Measurements from ENCODE around the gene MIB1.

Gene MIB1

GRCh38 chr18:21894619-21895367 is 154.2 kb downstream of the MIB1 start:
- DNase-seq (ENCODE audit: low spot score), result no peak

DNA sequence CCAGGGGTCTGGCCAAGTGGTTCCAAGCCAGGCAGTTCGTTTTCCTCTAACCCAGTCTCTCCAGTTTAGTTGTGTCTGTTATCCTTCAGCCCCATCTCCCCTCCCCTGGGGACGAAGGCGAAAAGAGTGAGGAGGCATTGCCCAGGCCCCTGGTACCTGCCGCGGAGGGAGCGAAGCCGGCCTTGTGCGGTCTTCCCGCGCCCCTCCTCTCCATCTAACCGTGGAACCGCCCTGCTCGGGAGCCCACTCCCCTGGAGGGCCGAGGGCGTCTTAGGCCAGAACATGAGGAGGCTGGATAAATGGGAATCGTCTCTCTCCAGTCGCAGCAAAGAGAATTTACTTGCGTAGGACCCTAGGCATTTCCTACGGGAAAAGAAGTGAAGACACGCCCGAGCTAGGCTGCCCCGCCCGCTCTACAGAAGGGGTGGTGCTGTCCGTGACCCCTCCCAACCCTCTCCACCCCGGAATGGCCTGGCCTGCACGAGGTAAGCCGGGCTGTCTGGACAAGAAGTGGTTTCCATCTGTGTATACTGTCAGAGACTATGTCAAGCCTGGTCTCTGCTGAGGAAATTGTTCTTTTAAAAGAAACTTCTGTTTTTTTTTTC is 156.2 kb downstream of the MIB1 start:
- no peak for DNase-seq (ENCODE audit: low spot score)

DNA sequence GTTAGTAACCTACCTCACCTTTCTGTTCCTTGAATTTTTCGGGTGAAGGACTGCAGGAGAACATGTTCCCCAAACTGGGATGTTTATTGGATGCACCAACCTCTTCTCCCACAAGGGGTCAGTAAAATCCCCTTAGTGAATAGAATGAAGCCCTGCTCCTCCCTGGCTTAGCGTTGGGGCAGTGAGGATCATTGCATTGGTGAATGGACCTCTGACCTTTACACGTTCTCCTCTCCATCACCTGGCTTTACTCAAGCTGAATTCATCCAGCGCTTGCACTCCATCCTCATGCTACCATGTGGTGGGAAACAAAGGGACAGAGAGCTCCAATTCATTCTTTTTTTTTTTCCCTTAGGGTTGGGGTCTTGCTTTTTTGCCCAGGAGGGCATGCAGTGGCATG is 157.2 kb downstream of the MIB1 start:
- DNase-seq (ENCODE audit: low spot score), result peak; percentile 64

DNA sequence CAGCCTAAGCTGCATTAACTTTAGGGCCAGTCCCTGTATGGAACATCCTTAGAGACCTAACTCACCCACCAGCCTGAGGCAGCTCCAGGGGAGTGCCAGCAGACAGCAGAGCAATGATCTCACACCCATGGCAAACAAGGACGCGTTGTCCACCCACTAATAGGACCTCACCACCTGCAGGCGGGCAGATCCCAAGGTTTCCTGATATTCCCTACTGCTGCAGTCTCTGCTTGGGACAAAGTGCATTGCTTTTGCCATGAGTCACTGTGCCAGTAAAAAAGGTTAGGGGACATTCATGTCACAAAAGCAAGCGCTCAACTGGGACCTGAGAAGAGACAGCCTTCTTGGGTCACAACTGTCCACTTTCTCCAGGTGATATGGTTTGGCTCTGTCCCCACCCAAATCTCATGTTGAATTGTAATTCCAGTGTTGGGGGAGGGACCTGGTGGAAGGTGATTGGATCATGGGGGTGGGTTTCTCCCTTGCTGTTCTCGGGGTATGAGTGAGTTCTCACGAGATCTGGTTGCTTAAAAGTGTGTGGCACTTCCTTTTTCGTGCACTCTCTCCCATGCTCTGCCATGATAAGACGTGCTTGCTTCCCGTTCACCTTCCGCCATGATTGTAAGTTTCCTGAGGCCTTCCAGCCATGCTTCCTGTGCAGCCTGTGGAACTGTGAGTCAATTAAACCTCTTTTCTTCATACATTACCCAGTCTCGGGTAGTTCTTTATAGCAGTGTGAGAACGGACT is 160.2 kb downstream of the MIB1 start:
- no peak for DNase-seq (ENCODE audit: low spot score)

DNA sequence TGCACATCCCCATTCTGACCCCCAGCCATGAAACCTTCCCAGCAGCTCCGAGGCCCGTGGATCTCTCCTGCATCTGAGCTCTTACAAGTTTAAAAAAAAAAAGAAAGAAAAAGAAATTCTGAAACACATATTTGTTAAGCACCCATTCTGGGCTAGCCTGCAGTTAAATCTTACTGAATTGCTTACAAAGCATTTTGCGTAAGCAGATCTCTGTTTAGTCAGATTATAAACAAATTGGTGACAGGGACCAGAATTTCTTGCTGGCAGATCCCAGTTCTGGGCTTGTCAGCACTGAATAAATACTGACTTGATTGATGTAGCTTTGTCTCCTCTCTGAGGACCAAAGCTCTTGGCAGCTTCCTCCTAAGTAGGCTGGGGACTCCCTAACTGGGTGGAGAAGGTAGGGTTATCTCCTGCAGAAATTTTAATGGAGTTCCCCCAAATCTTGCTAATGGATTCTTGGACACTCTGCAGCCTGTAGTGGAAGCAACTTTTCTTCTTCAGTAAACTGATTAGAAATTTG is 160.9 kb downstream of the MIB1 start:
- DNase-seq (ENCODE audit: low spot score), result no peak

GRCh38 chr18:21903709-21904108 is 163.1 kb downstream of the MIB1 start:
- no peak for DNase-seq (ENCODE audit: low spot score)

DNA sequence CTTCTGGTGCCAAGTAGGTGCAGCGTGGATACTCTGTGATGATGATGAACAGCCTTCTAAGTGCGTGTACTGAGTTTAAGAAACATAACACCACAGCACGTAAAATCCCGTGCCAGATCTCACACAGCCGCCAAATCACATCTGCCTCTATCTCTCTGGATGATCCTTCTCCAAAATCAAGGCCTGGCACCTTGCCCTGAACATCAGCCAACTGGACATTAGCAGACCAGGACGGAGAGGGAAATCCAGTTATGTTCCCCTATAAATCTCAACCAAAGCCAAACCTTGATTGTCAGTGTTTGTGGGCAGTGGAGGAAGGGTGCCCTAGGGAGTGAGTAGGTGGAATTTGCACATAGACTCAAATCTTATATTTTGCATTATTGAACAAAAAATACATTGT is 164.3 kb downstream of the MIB1 start:
- DNase-seq (ENCODE audit: low spot score), result no peak

DNA sequence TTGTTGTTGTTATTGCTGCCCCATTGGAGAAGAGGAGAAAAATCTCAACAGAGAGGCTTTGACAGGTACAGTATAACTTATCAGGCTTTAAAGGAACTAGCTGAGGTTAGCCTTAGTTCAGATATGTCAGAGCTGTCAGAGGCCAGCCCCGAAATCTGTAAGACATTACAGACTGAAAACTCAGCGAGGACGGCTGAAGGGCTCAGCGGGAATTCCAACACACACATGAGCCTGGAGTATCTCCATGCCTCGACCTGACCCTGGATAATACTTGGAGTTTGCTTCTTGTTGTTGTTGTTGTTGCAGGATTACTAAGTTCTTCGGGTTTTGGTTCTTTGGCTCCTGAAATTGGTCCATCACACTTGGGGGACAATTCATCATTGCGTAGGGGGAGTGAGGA is 166.9 kb downstream of the MIB1 start:
- no peak for DNase-seq (ENCODE audit: low spot score)

DNA sequence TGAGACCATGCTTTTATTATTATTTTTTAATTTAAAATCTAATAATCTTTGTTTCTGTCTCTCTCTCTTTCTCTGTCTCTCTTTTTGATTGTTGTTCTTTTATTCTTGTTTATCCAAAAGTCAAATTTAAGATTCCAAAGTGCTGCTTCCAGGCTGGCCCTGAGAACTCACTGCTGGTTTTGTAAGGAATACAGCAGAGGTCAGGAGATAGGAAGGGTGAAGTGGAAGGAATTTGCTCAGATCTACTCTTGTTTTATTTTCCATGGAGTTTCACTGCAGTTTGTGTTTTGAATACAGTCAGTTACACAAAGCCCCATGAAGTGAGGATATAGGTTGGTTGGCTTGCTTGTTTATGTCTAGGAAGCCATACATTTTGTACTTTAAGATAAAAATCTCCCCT is 168.1 kb downstream of the MIB1 start:
- no peak for DNase-seq (ENCODE audit: low spot score)

GRCh38 chr18:21910906-21911305 is 170.3 kb downstream of the MIB1 start:
- DNase-seq (ENCODE audit: low spot score), result no peak

DNA sequence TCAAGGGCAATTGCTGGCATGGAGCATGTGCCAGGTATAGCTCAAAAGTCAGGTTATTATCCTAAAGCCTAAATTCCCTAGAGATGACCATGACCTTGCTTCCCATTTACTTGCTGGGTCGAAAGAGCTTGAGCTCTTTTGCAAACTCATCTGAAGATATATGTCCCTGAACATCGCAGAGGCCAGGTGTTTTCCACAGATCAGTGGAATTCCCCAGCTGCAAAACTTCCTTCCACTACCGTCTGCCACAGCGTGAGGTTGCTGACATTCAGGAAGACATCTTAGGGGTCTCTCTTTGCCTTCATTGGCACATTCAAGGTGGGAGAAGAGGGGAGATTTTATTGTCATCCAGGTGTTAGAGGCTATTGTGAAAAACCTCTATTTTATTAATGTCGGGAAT is 171.0 kb downstream of the MIB1 start:
- no peak for DNase-seq (ENCODE audit: low spot score)

DNA sequence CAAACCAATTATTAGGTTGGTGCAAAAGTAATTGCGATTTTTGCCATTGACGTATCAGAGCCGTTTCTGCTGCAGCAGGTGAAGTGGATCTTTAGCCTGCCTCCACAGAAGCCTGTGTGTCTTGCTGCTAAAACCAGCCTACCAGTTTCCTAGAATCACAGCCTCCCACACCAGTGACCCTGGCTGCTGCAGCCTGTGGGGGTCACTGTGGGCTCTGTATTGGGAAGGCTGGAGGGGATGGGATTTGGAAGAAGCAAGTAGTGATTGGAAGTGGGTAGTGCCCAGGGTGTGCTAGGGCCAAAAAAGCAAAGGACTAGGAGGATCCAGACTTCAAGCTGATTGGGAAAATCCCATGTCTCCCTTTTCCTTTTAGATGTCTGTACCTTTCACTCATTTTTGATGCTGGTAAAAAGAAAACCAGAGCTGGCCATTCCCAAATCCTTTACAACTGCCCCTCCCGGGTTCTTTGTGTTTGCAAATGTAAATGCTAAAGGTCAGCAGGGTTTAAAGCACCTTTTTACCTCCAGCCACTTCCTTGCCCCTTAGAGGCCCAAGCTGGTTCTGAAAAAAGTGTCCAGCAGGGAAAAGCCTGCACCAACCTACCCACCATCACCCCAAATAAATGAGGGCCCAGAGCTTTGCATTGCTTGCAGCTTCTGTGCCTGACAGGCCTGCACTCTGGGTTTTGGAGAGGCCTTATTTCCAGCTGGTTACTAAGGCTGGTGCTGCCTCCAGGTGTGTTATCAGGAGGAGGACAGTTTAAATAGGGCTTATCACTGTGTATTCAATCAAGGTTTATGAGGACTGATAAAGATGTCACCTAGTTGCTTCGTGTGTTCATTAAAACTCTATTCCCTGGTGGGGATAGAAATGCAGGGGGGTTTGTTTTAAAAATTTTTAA is 172.0 kb downstream of the MIB1 start:
- DNase-seq (ENCODE audit: low spot score), result no peak

- DNase-seq (ENCODE audit: low spot score), result peak; percentile 30
These were observed 174.2 kb downstream of the MIB1 start for GRCh38 chr18:21914739-21915319.

DNA sequence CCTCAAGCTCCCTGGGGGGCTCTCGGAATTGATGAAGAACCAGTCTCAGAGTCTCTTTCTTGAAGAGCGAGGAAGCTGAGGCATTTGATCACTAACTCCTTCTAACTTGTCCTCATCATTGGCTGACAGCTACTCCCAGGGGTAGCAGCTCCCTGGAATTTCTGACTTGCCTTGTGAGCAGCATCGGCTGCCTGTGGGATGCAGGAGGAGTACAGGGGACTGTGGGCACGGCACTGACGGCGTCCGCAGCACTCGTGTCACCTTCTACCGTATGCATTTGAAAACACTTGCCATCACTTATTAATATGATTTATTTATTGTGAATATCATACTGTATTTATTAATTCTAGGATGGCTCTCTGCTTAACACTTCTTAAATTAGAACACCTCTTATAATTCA is 175.0 kb downstream of the MIB1 start:
- no peak for DNase-seq (ENCODE audit: low spot score)

DNA sequence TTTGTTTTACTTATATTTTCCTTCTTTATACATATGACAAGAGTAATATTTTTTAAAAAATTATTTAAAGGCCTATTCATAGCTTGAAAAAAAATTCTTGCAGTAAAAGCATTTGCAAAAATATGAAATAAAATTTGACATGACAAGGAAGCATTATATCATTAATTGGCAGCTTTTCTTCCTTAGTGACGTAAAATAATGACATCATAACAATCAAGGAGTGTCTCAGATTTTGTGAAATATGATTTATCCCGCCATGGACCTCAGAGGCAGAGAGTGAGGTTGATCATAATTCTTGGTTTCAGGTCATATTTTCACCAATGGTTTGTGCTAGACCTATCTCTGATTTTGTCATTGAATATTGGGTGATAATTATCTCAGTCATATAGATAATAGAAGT is 176.0 kb downstream of the MIB1 start:
- DNase-seq (ENCODE audit: low spot score), result no peak

DNA sequence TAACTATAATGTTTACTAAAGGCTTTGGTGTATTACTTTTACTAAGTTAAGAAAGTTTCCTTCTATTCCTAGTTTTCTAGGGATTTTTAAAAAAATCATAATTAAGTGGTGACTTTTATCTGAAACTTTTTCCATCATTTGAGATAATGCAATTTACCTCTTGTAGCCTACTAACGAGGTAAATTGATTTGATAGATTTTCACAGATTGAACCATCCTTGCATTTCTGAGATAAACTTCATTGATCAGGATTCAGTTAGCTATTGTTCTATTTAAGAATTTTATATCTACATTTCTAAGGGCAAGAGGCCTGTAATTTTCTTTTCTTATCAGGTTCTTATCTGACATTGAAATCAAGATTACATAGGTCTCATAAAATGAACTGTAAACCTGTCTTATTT is 178.1 kb downstream of the MIB1 start:
- no peak for DNase-seq (ENCODE audit: low spot score)
